Fibroblast of skin of right biceps (primary cell): Measurements from ENCODE around the gene DIS3L2.
"Not testable (repeated sequence)": the region's sequence is repeated elsewhere in the genome, so short reads cannot be mapped to it uniquely, and the experiment has no call there.

Experiments used
- DNase-seq: peaks from one replicate; pipeline ENCODE4 v3.0.0-alpha.2; 2013

Gene DIS3L2

DNA sequence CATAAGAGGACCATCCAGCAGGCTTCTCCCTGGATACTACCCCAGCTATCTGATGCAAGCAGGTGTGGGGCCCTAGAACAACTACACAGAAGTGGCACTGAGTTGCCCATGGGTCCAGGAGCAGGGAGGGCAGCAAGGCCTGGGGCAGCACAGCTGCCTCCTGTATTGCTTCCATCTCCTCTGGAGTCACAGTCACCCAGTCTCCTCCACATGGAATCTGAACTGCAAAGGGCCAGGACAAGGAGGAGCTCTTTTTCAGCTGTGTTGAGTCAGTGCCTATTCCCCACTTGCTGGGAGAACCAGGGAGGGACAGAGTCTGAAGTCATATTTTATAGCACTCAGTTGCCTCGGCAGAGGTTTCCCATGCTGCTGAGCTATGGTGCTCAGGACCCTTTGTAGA lies 349.2 kb downstream of the DIS3L2 start:
- DNase-seq: no peak

DNA sequence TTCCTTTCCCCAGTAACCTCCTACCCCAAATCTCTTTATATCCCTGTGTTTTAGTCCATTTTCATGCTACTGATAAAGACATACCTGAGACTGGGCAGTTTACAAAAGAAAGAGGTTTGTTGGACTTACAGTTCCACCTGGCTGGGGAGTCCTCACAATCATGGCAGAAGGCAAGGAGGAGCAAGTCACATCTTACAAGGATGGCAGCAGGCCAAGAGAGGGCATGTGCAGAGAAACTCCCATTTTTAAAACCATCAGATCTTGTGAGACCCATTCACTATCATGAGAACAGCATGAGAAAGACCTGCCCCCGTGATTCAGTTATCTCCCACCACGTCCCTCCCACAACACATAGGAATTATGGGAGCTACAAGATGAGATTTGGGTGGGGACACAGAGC lies 352.1 kb downstream of the DIS3L2 start:
- not testable (repeated sequence) for DNase-seq

DNA sequence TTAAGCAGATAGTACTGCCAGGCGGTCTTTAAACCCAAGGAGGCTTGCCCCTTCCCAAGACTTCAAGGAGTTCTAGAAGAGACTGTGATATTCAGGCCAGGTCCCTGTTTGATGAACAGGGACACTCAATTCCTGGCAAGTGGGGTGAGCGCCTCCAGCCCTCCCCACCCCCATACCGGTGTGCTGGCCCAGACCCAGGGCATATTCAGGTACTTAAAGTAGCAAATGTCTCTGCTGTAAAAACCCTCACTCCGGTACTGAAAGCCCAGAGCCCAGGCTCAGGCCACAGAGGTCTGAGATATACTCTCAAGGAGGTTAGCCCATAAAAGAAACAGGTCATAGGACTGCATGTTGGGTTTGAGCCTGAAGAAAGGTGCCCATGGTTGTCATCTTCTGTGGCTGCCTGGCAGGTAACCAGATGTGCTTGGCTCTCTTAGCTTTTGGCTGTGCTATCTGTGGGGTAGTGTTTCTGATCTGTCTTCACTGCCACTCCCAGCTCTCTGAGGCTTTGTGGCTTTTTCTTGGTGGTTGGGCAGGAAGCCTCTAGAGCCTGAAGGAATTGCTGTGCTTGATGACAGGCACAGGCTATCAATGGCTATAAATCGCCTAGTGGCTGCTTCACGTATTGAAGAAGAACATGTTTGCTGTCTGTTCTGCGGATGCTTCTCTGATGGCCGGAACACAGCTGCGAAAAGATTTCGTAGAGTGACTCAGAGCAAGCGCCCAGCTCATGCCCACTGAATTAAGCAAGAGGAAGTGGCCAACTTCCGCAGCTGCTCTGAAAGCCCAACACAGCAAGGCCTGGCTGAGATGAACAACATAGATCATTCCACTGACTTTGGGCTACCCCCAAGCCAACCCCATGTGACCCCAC lies 353.8 kb downstream of the DIS3L2 start:
- peak; percentile 74 for DNase-seq

DNA sequence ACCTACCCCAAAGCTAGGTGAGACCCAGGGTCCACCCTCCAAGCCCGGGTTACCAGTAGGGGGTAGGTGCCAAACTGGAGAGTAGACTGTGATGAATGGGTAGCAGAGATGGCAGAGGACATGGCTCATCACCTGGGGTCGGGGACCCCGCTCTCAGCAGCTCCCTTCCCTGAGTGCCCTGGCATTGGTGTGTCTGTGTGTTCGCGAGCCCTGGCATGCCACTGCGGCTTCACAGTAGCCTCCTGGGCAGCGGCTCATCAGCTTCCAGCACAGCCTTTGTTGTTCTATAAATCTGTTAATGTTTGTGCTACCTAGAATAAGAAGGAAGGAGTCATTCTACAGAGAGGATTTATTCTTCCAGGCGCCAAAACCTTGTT lies 354.4 kb downstream of the DIS3L2 start:
- DNase-seq: no peak

DNA sequence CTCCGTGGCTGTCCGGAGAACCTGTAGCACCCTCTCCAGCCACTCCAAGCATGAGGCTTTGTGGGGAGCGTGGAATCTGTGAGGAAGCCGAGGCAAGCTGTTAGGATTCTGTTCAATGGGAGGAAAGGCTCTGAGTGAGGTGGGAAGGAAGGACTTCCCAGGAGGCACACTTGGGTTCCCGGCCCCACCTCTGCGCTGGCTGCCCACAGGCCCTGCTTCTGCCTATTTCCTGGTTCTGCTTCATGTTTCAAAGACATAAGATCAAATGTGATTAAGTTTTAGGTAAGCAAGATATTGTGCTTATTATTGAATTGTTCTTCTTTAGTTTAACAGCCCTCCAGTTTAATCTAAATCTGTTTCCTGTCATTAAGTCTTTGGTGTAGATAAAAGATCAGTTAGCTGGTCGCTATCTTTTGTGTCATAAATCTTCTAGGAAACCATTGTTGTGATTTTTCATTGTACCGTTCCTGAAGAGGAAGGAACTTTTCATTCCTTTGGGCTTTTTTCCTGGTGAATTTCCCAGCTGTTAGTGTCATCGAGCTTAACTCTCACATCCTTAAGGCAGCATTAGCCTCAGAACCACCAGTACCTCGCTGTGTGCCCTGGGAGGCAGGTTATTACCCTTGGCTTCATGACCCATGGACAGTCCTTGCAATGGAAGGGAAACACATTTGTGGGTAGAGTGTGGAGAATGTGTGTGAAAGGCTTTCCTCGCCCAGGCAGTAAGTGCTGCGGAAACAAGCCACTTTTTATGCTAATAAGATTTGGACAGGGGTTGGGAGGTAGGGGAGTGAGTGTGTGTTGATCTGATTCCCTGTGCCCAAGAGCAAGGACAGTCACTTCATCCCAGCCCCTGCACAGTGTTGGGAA lies 355.2 kb downstream of the DIS3L2 start:
- no peak for DNase-seq

DNA sequence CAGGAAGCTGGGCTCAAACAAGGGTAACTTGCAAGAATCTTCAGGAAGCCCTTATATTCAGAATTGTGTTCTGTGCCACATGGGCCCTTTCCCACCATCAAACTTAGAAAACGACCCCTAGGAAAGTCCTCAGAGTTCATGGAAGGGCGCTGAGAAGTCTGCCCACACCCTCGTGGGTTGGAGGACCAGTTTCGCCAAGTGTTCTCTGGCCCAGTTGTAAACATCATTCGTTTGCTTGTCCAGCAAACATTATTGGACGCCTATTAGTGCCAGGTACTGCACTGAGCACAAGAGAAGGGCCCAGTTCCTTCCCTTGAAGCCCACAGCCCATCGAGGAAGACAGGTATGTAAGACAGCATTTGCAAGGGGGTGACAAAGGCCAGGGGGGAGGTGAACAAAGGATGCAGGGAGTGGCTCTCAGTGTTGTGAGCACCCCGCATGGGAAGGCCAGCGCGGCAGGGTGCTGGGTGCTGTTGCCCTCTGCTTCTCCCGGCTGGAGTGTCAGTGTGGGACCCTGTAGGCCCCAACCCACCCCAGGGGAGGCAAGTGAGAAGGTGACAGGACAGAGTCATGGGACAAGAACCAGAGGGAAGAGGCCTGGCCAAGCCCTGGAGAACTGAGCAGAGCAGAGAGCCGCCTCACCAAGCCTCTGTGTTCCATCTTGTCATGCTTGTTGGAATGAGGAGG lies 356.8 kb downstream of the DIS3L2 start:
- DNase-seq: no peak

DNA sequence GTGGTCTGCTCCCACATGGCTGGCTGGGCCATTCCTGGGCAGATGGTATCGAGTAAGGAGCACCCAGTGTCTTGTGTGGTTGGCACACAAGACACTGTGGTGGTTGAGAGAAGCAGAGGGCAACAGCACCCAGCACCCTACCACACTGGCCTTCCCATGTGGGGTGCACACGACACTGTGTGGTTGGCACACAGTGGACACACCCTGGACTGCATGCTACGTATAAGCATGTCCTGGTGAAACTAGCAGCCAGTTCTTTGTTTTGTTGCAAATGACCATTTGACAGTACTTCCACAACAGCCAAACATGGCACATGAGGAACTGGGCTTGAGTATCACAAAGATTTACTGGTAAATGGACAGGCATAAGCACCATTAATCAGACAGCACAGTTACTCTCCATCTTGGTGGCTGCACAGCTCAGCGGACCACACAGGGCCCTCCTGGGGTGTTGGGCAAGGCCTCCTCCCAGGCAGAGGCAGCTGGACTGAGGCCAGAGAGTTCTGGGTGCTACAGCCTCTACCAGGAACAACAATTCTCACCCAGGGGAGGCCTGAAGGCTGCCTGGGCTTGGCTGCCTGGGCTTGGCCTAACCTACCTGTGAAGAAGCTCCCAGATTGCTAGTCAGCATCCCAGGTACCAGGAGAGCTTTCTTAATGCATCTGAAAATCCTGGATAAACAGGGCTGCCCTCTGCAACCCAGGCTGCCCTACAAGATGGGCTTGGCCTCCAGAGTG lies 357.7 kb downstream of the DIS3L2 start:
- no peak for DNase-seq

DNA sequence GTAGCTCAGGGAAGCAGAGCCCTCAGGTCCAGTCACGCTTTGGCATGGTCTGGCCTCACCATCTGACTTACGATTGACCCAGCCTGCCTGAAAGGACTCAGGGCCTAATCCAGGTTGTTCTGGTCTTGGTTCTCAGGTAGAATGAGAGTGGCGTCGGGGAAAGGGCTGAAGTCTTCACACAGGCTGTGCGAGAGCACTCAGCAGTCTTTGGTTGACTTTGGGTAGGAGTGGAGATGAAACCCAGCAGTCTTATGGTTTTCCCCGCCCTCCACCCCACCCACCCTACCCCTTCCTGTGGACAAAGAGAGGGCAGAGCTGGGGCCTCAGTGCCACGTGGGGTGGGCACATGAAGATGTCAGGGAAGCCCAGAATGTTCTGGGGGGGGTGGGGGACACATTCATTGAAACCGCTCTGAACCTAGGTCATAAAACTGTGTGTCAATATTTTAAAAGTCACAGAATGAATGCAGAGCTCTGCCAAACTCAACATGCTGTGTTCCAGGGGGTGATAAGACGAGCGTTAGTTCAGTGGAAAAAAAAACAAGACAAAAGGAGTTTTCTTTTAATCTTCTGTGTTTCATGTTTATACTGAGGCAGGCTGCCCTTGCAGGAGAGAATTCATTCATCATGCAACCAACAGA lies 358.4 kb downstream of the DIS3L2 start:
- no peak for DNase-seq

DNA sequence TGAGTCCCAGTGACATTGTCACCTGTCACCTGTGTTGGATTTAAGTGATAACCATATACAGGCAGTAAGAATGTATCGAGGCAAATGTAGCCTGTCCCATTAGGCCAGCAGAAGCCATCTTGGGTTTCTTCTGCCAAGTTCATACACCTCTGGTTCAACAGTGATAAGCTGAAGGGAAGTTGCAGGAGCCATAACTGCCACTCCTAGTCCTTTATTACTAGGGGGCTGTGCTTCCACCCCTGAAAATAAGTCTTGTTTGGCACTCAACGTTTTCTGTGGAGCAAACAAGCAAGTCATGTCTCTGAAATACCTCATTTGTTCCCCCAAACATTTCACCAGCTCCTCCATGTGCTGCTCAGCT lies 358.9 kb downstream of the DIS3L2 start:
- DNase-seq: no peak

DNA sequence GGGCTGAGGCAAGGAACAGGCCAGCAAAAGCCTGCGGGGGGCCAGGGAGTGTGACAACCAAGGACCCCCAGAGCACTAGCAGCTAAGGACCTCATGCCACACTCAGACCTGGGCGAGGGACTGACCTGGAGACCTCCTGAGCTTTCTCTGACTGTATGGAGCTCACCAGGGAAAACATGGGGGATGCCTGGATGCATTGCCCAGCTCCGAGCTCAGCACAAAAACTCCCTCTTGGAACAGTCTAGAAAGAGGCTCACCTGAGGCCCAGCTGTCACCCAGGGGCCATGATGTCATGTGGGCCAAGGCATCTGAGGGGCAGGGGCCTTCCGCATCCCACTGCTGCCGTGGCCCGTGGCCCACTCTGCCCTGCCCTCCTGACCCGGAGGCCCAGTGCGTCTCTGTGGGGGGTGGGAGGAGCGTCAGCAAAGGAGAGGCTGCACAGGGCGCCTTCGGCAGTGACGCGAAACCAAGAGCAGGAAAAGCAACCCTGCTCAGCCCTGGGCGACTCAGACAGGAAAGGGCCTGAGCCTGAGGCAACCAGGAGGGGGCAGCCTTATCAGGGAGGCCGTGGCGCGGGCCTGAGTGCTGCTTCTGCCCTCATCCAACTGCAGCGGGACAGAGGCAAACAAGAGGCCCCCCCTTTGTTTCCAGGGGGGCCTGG lies 359.8 kb downstream of the DIS3L2 start:
- no peak for DNase-seq

DNA sequence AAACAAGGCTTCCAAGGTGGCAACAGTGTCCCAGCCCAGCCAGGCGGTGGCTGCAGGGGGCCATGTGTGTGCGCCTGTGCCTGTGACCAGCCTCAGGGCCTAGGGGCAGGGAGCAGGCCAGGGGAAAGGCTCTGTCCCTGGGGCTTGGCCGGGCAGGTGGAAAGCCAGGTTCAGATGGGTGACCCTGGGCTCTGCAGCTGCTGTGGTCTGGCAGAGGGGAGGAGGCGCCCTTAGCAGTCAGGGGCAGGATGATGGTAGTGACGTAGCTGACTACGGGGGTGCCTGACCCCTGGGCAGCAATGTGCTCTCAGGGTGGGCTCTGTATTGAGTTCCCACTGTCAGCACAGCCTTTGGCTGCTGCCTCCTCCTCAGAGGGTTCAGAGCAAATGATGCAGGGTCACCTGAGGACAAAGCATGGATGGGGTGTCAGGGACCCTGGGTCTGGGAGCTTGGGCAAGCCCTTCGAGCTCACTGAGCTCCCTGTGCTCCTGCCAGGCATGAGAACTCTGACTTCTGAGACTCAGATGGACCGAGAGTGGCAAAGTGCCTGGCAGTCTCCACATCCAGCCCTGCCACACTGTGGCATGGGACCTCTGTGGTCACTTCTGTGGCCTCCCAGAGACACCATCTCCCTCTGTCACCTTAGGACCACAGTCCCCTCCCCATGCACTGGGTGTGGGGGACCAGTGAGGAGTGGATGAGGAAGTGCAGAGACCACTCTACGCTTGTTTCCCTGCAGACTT lies 360.5 kb downstream of the DIS3L2 start:
- DNase-seq: no peak

DNA sequence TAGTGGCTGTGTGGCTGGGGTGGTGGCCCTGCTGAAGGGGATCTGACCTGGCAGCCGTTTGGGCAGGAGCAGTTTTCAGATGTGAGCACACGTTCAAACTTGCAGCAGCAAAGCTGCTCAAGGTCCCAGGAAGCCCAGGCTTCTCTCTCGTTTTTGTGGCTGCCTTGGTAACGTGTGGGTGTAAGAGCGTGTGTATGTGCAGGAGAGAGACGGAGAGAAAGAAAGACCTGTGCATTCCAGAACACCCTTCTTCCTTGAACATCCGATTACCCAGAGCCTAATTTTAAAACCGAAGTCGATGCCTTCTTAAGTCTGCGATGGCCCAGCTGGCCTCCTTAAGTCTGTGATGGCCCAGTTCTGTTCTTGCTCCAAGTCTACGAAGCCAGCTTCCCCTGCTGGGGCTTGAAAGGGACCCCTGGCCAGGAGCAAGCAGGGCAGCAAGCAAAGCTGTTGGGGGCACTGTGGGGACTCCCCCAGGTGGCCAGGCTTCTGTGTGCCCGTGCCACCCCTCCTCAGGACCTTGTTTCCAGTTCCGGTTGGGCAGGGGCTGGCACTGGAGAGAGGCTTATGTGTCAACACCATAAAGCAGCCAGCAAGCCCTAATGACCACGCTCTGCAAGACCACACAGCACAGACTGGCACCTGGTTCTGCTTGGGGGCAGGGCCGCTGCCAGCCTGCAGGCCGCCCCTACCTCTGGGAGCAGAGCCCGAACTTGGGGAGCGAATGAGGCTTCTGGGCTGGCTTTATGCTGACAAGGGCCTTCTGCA lies 361.2 kb downstream of the DIS3L2 start:
- DNase-seq: no peak

DNA sequence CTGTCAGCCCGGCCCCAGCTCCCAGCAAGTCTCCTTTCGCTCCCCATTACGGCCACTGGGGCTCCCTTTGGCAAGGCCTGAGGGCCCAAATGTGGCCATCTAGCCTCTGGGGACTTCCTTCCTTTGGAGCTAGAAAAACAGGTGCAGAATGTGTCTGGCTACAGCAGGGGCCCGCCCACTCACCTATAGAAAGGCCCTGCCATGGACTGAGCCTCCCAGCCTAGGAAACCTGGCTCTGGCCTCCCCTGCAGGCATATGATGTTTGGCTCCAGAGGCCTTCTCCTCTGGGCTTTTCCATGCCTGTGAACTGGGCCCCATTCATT lies 361.8 kb downstream of the DIS3L2 start:
- no peak for DNase-seq

DNA sequence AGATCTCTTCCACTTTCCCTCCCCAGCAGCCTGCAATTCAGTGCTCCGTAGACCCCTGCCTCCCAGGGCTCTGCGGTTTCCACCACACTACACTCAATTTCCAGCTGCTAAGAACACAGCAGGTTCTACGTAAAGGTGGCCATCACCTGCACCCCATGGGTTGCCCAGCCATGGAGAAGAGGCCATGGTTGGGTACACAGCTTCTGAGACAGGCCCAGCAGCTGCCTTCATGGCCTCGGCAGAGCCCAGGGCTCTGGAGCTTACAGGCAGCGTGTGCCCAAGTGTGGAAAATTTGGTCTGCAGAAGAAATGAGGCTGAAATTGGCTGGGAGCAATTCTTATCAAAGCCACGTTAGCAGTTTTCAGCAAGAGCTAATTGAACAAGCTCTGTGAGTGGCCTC lies 362.5 kb downstream of the DIS3L2 start:
- not testable (repeated sequence) for DNase-seq

DNA sequence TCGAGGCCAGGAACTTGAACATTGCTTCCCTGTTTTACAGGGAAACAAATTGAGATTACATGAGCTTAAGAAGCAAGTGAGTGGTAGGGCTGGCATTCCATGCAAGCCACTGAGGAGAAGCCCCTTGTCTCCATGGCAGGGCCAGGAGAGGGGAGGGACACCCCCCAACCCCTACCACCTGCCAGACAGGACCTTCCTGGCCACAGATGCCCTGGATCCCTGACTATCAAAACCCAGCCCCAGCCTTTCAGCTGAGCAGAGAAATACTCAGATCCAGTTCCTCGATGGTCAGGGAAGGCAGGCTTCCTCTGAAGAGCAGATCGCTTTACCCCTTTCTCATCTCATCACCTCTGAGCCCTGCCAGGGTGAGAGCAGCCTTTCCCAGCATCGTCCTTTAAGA lies 363.3 kb downstream of the DIS3L2 start:
- DNase-seq: no peak

DNA sequence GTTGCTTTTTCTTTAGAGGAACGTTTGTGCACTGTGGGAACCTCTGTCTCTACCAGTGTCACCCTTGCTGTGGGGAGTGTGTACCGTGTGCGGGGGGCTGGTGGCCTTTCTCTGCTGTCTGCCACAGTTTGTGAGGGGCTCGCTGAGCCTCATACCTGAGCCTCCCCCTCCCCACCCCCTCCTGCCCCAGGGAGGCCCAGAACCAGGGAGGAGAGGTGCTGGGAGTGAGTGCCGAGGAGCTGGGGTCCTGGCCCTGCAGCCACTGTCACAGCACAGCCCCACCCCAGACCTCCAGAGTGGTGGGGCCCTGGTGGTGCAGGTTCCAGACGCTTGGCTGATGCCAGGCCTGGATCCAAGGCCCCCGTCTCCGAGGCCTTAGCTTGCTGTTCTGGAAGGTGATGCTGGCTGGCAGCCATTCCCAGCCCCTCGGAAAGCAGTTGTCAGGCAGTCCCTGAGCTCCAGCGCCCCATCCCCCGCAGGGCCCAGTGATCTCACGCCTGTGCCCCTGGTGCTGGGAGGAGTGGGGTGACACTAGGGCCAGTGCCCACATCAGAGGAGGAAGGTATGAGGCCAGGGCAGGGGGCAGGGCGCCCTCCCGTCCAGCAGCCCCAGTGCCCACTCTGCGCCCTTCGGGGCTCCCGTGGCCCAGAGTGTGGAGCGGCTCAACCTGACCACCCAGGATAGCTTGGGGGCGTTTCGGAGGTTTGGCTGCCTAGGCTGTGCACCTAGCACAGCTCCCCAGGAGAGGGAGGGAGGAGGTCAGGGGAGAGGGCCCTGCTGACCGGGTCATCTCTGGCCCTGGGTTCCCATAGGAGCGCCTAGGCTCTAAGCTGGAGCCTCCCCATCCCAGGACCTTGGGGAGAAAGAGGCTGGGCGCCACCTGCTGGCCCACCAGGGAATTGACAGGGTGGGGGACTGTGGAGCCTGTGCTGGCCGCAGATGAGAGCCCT lies 364.1 kb downstream of the DIS3L2 start:
- peak; percentile 10 for DNase-seq

DNA sequence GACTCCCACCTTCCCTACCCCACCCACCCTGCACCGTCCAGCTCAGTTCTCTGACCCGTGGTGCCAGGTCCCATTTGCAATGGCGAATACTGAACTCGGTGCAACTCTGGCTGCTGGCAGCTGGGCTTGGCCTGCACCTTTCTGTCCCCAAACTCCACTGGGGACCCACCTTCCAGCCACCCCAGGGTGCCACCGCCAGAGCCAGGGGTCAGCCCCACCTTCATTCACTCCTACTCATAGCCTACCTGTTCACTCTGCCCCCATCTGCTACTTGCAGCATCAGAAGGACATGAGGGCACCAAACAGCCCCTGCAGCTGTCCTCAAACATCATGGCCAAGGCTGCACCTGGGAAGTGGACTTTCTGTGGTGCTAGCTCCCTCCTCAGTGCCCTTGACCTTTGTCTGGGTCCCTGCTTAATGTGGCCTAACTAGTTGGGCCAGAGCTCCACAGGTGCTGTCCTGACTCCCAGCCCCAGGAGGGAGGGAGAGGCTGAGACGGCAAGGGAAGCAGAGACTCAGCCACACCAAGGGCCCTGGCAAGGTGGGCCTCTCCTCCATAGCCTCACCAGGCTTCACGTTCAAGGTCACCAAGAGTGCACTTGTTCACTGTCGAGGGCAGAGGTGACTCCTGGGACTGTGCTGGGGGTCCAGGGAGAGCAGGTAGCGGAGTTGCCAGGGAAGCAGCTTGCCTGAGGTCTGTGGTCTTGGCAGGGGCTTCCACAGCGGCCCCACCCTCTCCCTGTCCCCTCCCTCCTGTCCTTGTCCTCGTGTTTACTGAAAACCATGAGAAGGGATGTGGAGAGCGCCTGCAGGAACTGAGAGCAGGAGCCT lies 365.0 kb downstream of the DIS3L2 start:
- DNase-seq: not testable (repeated sequence)
